Suprapubic skin (tissue), 4 donors: ENCODE measurements around the gene TBKBP1. TPM values are rescaled to one million over a fixed set of nuclear protein-coding genes. Genes with fewer than 3 reads are reported as not detected.

Source experiments
- DNase-seq, 2 donors: peaks; one replicate each; pipeline ENCODE4 v3.0.0-alpha.2; 2019; ENCODE audit warnings: low spot score in 2 of 2
- H3K27ac ChIP-seq: fragments of 200-600 bp; sonication (generic); one replicate; pipeline ENCODE4 v1.5.1; 2019
- H3K27me3 ChIP-seq: fragments of 200-600 bp; sonication (generic); one replicate; pipeline ENCODE4 v1.5.1; 2019
- H3K36me3 ChIP-seq: fragments of 200-600 bp; sonication (generic); one replicate; pipeline ENCODE4 v1.5.1; 2019
- H3K4me1 ChIP-seq: fragments of 200-600 bp; sonication (generic); one replicate; pipeline ENCODE4 v1.5.1; 2019
- H3K4me3 ChIP-seq: fragments of 200-600 bp; sonication (generic); one replicate; pipeline ENCODE4 v1.5.1; 2019; ENCODE audit warnings: mild to moderate bottlenecking
- H3K9me3 ChIP-seq: fragments of 200-600 bp; sonication (generic); one replicate; pipeline ENCODE4 v1.5.1; 2019
- EP300 ChIP-seq: sonication (generic); formaldehyde crosslinking; IDR thresholded peaks from one replicate; pipeline ENCODE4 v1.6.1; 2017; ENCODE audit warnings: antibody characterized with exemption
- POLR2A ChIP-seq, 2 donors: fragments of 450-650 bp; IDR thresholded peaks; one replicate each; pipeline ENCODE4 v1.6.1; 2017; ENCODE audit warnings: antibody characterized with exemption in 2 of 2, mild to moderate bottlenecking in 2 of 2, moderate library complexity in 2 of 2
- POLR2AphosphoS5 ChIP-seq, 3 donors: sonication (generic); formaldehyde crosslinking; IDR thresholded peaks; one replicate each; pipeline ENCODE4 v1.6.1; 2017; ENCODE audit warnings: antibody characterized with exemption in 3 of 3
- WGBS: methylation state at CpG from one replicate; pipeline ENCODE4 v1.1.5; 2018; 5-methylcytosine and 5-hydroxymethylcytosine counted together
- total RNA-seq, 4 donors: library from RNA; depleted of rRNA; stranded (reverse); fragments of >200 nt; gene quantifications; one replicate each; pipeline ENCODE4 v1.1.0, GENCODE V29; 2016
- TF ChIP-seq, protein P1 (sequence below), 2 donors: fragments of 200-600 bp in 1 of 2; fragments of 450-650 bp in 1 of 2; sonication (generic) in 1 of 2; IDR thresholded peaks; one replicate each; pipeline ENCODE4 v1.5.1; 2016 to 2019; ENCODE audit warnings: antibody characterized with exemption in 2 of 2, mild to moderate bottlenecking in 1 of 2, moderate library complexity in 1 of 2

Gene TBKBP1
- total RNA-seq, 4 donors from 2014 or later = 4.9 to 10.5 (median 8.4) TPM

DNA sequence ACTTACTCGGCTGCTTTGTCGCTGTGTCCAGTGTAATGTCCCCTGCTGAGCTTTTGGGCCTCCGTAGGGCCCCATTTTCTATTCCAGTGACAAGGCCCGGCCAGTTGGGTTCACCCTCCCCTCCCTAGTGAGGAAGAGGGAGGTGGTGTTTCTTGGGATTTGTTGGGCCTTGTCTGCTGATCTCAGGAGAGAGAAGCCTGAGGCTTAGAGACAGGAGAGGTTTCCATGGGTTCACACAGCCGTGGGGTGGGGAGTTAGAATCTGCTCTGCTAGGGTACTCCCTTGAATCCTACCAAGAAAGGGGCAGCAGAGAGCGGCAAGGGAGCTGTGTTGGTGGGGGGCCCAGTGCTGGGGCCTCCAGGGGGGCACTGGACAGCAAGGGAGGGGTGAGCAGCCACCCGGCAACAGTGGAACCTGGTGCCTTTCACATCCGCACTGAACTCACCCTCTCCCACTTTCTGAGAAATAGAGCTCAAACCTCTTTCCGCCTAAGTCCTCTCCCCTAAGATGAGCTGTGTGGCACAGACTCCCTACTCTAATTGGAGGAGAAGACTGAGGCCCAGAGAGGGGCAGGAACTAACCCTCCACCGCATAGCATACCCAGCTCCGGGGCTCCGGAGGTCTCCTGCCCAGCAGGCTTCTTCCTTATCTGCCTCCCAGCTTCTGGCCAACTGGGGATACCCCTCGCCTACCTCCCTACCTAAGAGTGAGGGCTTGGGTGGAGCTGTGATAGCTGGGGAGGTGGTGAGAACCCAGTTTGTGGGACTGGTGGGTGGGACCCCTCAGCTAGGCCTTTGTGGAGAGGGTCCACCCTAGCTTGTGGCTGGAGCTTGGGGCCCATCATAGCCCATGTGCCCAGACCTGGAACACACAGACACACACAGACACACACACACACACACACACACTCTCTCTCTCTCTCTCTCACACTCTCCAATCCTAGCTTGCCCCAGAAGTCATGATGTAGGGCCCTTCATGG, 6.8 kb downstream of the TBKBP1 start:
- no peaks in the 10 kb centered on the region for H3K27me3 ChIP-seq
- peaks cover 25% of the 10 kb centered on the region for H3K36me3 ChIP-seq
- WGBS = 95% methylated on average over 13 of the region's 13 CpGs
- H3K9me3 ChIP-seq = no peaks in the 10 kb centered on the region
- no peak overlapping the region for H3K4me3 ChIP-seq
- peak in 1 of 2 donors; percentile 49 for DNase-seq
- H3K4me1 ChIP-seq = peaks cover 9% of the 10 kb centered on the region
- no peak for TF ChIP-seq POLR2A (IDR thresholded peaks at IDR 0.05)
- TF ChIP-seq POLR2AphosphoS5 (IDR thresholded peaks at IDR 0.05) = no peak
- TF ChIP-seq EP300 = no peak
- TF ChIP-seq, protein P1, sequence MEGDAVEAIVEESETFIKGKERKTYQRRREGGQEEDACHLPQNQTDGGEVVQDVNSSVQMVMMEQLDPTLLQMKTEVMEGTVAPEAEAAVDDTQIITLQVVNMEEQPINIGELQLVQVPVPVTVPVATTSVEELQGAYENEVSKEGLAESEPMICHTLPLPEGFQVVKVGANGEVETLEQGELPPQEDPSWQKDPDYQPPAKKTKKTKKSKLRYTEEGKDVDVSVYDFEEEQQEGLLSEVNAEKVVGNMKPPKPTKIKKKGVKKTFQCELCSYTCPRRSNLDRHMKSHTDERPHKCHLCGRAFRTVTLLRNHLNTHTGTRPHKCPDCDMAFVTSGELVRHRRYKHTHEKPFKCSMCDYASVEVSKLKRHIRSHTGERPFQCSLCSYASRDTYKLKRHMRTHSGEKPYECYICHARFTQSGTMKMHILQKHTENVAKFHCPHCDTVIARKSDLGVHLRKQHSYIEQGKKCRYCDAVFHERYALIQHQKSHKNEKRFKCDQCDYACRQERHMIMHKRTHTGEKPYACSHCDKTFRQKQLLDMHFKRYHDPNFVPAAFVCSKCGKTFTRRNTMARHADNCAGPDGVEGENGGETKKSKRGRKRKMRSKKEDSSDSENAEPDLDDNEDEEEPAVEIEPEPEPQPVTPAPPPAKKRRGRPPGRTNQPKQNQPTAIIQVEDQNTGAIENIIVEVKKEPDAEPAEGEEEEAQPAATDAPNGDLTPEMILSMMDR (IDR thresholded peaks at IDR 0.05) = no peak
- H3K27ac ChIP-seq = no peak overlapping the region

DNA sequence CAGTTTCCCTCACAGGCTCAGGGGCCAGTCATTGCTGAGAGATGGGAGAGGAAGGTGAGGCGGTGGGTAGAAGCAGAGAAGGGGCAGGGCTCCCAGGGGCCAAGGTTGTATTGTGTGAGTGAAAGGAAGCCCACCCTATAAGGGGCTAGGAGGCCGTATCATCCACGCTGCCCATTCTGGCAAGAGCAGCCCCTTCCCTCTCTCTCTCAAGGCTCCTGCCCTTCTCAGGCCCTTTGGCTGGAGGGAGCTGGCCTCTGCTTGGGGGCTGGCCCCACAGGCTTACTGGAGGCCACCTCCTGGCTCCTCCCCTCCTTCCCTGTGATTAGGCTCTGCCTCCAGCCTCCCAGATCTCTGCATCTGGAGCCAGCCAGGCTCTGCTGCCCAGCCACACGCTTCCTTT, 7.6 kb downstream of the TBKBP1 start:
- 87% methylated on average over 4 of the region's 4 CpGs for WGBS
- TF ChIP-seq EP300 (no peak), POLR2AphosphoS5 (IDR thresholded peaks at IDR 0.05) (no peak), POLR2A (IDR thresholded peaks at IDR 0.05) (no peak)
- TF ChIP-seq, protein P1 (IDR thresholded peaks at IDR 0.05) = no peak
- Histone ChIP-seq H3K36me3 (peaks cover 25% of the 10 kb centered on the region), H3K4me3 (no peak overlapping the region), H3K27ac (no peak overlapping the region), H3K27me3 (no peaks in the 10 kb centered on the region), H3K9me3 (no peaks in the 10 kb centered on the region), H3K4me1 (peaks cover 9% of the 10 kb centered on the region)
- peak in 1 of 2 donors; percentile 46 for DNase-seq

DNA sequence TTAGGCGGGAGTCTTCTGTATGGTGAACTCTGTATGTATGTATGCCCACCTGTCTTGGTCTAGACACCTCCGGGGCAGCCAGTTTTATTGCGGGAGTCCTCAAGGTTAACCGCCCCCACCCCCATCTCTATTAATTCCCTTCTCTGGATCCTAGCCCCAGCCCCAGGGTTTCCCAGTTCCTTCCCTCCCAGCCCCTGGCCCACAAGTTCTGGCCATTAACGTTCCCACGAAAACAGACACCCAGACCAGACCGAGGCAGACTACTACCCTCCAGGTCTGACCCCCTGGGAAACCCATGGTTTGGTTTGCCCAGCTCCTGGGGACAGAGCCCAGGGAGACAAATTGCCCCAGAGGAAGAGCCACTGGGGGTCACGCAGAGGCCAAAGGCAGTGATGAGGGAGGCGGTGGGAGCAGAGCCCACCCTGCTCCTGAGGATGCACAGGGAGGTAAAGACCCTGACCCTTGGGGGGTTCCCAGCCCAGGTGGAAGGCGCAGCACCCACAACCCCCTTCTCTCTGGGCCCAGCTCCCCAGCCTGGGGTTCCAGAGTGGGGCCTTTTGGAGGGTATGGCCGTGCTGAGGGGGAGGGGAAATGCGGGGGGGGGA, 8.5 kb downstream of the TBKBP1 start:
- H3K36me3 ChIP-seq = peaks cover 18% of the 10 kb centered on the region
- 88% methylated on average over 11 of the region's 12 CpGs for WGBS

DNA sequence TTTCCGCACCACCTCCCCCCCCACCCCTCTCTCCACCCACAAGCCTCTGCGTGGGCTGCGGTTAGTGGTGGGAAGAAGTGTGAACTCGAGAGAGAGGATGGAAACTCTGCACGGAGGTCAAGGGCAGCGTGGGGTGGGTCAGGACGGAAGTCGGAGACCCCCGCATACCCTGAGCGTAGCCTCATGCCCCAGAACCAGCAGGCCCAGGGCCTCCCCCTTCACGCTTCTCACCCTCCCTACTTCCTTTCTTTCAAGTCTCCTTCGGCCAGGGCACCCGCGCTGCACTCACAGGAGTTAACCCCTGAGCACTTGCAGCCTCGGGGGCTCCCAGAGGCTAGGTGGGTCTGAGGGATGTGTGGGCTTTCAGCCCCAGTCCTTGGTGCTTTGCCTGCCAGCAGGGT, 9.2 kb downstream of the TBKBP1 start:
- Histone ChIP-seq H3K27ac (no peak overlapping the region), H3K9me3 (no peaks in the 10 kb centered on the region), H3K4me1 (peaks cover 17% of the 10 kb centered on the region), H3K4me3 (no peak overlapping the region), H3K36me3 (peaks cover 18% of the 10 kb centered on the region), H3K27me3 (no peaks in the 10 kb centered on the region)
- TF ChIP-seq, protein P1 (IDR thresholded peaks at IDR 0.05) = no peak
- TF ChIP-seq POLR2A (IDR thresholded peaks at IDR 0.05) = no peak
- no peak for TF ChIP-seq EP300
- TF ChIP-seq POLR2AphosphoS5 (IDR thresholded peaks at IDR 0.05) = no peak
- DNase-seq = no peak
- 71% methylated on average over 15 of the region's 15 CpGs for WGBS

More for the DNA sequence above, 8.5 kb downstream of the TBKBP1 start:
- Histone ChIP-seq H3K4me1 (peaks cover 17% of the 10 kb centered on the region), H3K27me3 (no peaks in the 10 kb centered on the region), H3K9me3 (no peaks in the 10 kb centered on the region), H3K27ac (no peak overlapping the region), H3K4me3 (no peak overlapping the region)
- TF ChIP-seq EP300 = no peak
- no peak for TF ChIP-seq POLR2A (IDR thresholded peaks at IDR 0.05)
- TF ChIP-seq, protein P1 (IDR thresholded peaks at IDR 0.05) = no peak
- TF ChIP-seq POLR2AphosphoS5 (IDR thresholded peaks at IDR 0.05) = no peak
- no peak for DNase-seq

DNA sequence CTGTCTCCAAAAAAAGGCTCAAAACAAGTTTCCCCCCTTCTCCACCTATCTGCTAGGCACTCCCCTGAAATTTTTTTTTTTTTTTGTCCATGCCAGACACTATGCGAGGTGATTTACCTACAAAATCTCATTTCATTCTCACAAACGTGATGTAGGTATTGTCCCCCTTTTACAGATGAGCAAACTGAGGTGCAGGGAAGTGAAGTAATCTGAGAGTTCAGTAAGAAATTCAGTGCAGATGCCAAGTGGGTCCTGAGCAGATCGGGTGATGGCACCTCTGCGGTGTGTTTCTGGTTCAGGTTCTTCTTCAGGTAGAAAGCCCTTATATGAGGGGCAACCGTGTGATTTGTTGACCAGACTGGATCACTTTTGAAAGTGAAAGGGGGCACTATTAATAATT, 9.7 kb downstream of the TBKBP1 start:
- Histone ChIP-seq H3K9me3 (no peaks in the 10 kb centered on the region), H3K4me1 (peaks cover 17% of the 10 kb centered on the region), H3K27ac (no peak overlapping the region), H3K36me3 (peaks cover 18% of the 10 kb centered on the region), H3K27me3 (no peaks in the 10 kb centered on the region), H3K4me3 (no peak overlapping the region)
- TF ChIP-seq EP300 (no peak), POLR2A (IDR thresholded peaks at IDR 0.05) (no peak), POLR2AphosphoS5 (IDR thresholded peaks at IDR 0.05) (no peak)
- 88% methylated on average over 5 of the region's 5 CpGs for WGBS
- DNase-seq = no peak
